ENCODE results near the gene ZNF501. TPM values are rescaled to one million over a fixed set of nuclear protein-coding genes. Genes with fewer than 3 reads are reported as not detected.
A peak's percentile ranks its signal among the peaks of the same experiment; 100 is the strongest.

The ZNF501 gene
- polyA plus RNA-seq, 1 experiment = 3.7 TPM

DNA sequence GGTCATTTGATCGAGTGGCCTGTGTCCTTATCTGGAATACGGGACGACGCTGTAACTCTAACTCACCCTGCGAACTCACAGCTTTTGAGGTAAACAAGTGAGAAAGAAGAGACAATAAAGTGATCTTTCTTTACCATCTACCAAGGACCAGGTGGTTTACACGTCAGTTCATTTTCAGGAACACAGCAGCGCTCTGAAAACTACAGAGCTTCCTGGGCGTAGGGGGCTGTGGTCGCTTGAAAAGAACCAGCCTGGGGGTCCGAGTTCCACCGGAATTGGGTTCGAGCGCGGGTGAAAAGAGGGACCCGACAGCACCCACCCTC, 31.6 kb downstream of the ZNF501 start:
- TF ChIP-seq, protein P1, sequence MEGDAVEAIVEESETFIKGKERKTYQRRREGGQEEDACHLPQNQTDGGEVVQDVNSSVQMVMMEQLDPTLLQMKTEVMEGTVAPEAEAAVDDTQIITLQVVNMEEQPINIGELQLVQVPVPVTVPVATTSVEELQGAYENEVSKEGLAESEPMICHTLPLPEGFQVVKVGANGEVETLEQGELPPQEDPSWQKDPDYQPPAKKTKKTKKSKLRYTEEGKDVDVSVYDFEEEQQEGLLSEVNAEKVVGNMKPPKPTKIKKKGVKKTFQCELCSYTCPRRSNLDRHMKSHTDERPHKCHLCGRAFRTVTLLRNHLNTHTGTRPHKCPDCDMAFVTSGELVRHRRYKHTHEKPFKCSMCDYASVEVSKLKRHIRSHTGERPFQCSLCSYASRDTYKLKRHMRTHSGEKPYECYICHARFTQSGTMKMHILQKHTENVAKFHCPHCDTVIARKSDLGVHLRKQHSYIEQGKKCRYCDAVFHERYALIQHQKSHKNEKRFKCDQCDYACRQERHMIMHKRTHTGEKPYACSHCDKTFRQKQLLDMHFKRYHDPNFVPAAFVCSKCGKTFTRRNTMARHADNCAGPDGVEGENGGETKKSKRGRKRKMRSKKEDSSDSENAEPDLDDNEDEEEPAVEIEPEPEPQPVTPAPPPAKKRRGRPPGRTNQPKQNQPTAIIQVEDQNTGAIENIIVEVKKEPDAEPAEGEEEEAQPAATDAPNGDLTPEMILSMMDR (IDR thresholded peaks at IDR 0.05; ENCODE audit: insufficient read depth, low read depth, low read length) = no peak
- Histone ChIP-seq H3K36me3 (ENCODE audit: control insufficient read depth, insufficient read depth, low read length) (no peaks in the 10 kb centered on the region), H3K27me3 (ENCODE audit: control insufficient read depth, insufficient read depth, low read length) (no peaks in the 10 kb centered on the region), H3K4me3 (ENCODE audit: low read depth, low read length) (peak overlapping the region; percentile 62)
- POLR2A ChIA-PET = interaction anchor here (0.6 kb wide), 1 partner anchor 151 kb away, joined by 3 read pairs; no protein-coding TSS in a partner anchor
- DNase-seq (ENCODE audit: low read depth) = no peak
- CTCF ChIA-PET = no interaction called here

DNA sequence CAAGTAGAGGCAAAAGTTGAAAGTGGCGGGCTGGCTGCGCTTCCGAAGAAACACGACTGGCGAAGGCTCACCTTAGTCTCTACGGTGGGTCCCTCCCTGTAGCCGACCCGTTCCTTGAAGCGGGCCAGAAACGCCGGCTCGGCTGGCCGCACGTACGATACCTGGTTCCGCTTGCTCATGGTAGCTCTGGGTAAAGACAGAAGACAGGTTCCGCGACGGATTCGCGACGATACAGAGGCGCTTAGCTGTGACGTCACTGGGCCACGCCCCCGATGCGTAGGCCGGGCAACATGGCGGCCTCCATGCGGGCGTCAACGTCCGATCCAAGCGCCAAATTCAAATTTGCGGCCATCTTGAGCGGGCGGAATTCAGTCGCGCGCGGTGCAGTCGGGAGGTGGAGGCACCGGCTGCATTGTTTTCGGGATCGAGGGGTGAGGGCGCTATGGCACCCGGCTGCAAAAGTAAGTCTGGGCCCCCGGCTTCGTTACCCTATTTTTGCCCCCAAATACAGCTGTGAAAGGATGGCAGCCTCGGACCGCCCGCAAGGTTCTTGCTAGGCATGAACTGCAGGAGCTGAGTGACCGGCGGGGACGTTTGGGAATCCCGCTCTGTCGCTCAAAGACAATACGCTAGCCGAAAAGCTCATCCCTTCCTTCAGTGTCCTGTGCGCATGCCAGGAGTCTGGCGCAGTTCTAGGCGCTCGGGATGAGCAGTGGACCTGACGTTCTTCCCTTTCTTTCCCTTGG, 32.2 kb downstream of the ZNF501 start, which contains the start of the genes KIAA1143 and KIF15:
KIAA1143 (minus strand) TSS at position 196 of the 746 bp plus-strand sequence; CDS start at position 179, 17 bp downstream.
KIF15 (plus strand) TSS at position 371 of the 746 bp plus-strand sequence; CDS start at position 443, 72 bp downstream.
- peak; percentile 56 for DNase-seq (ENCODE audit: low read depth)
- Histone ChIP-seq H3K27me3 (ENCODE audit: control insufficient read depth, insufficient read depth, low read length) (no peaks in the 10 kb centered on the region), H3K4me3 (ENCODE audit: low read depth, low read length) (peak within 1 kb of the TSS; percentile 62), H3K36me3 (ENCODE audit: control insufficient read depth, insufficient read depth, low read length) (no peaks in the 10 kb centered on the region)
- CTCF ChIA-PET = interaction anchor here (0.9 kb wide), 1 partner anchor 126 kb away, joined by 3 read pairs; no protein-coding TSS in a partner anchor
- POLR2A ChIA-PET = interaction anchor here (0.6 to 0.9 kb wide), 2 partner anchors 189 to 207 kb away, joined by 3 to 5 read pairs; partner anchors contain the start of gene ZKSCAN7
- TF ChIP-seq, protein P1 (IDR thresholded peaks at IDR 0.05; ENCODE audit: insufficient read depth, low read depth, low read length) = no peak

DNA sequence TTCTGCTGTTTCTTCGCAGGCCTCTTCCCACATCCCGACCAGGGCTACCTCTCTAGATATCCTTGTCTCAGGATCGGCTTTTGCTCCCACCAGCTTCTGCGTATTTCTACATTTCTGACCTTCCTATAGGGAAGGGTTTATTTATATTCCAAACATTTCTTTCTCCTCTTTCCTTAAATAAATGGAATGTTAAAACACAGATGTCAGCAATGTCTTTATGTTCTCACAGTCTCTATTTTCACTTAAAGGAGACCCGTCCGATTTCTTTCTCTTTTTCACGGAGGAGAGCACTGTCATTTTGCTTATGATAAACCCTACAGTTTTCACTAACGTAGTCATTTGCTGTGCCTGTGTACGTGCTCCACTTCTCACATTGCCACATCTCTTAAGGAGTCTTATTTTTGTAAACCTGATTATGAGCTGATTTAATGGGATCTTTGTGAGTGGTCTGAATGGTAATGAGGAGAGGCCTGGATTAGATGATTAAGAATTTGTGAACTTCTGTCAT, 32.8 kb downstream of the ZNF501 start:
- no peaks in the 10 kb centered on the region for H3K36me3 ChIP-seq (ENCODE audit: control insufficient read depth, insufficient read depth, low read length)

DNA sequence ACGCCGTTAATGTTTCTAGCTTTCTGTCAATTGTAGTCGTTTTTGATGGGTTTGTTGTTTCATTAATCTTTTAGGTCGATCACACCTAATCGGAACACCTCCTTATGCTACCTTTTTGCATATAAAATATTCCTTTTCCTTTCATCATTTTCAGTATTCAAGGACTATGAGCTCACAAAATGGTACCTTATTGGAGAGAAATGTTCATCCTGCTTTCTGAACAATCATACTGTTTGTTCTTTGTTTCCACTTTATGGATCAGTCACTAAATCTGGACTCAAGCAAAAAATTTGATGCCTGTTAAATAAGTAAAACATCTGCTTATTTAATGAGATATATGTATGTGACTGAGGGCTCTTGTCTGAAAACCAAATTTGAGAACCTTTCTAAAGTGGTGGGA, 33.3 kb downstream of the ZNF501 start:
- ChIA-PET CTCF (interaction anchor here (0.9 kb wide), 1 partner anchor 125 kb away, joined by 3 read pairs; no protein-coding TSS in a partner anchor), POLR2A (no interaction called here)
- no peaks in the 10 kb centered on the region for H3K27me3 ChIP-seq (ENCODE audit: control insufficient read depth, insufficient read depth, low read length)
- peak overlapping the region; percentile 62 for H3K4me3 ChIP-seq (ENCODE audit: low read depth, low read length)
- H3K36me3 ChIP-seq (ENCODE audit: control insufficient read depth, insufficient read depth, low read length) = no peaks in the 10 kb centered on the region
- TF ChIP-seq, protein P1 (IDR thresholded peaks at IDR 0.05; ENCODE audit: insufficient read depth, low read depth, low read length) = no peak
- no peak for DNase-seq (ENCODE audit: low read depth)

More for the DNA sequence above, 32.8 kb downstream of the ZNF501 start:
- TF ChIP-seq, protein P1 (IDR thresholded peaks at IDR 0.05; ENCODE audit: insufficient read depth, low read depth, low read length) = no peak
- ChIA-PET POLR2A (interaction anchor here (0.9 kb wide), 1 partner anchor 207 kb away, joined by 3 read pairs; the partner anchor contains the start of gene ZKSCAN7), CTCF (interaction anchor here (0.9 kb wide), 1 partner anchor 125 kb away, joined by 3 read pairs; no protein-coding TSS in a partner anchor)
- Histone ChIP-seq H3K4me3 (ENCODE audit: low read depth, low read length) (peak overlapping the region; percentile 62), H3K27me3 (ENCODE audit: control insufficient read depth, insufficient read depth, low read length) (no peaks in the 10 kb centered on the region)
- DNase-seq (ENCODE audit: low read depth) = peak; percentile 0

DNA sequence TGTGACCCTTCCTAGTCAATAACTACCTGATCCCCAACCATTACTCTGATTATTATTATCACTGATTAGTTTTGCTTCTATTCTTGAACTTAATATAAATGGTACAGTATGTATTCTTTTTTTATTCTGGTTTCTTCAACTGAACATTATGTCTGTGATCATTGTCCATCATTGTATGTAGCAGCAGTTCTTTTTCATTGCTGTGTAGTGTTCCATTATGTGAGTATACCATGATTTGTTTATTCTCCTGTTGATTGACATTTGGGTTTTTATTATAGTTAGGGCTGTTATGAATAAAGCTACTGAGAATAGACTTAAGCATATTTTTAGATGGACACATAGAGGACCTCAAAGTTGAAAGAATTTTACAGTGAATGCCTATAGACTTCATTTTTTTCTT, 34.8 kb downstream of the ZNF501 start:
- H3K4me3 ChIP-seq (ENCODE audit: low read depth, low read length) = no peak overlapping the region

More for the DNA sequence above, 34.8 kb downstream of the ZNF501 start:
- ChIA-PET CTCF (no interaction called here), POLR2A (no interaction called here)
- no peaks in the 10 kb centered on the region for H3K36me3 ChIP-seq (ENCODE audit: control insufficient read depth, insufficient read depth, low read length)
- DNase-seq (ENCODE audit: low read depth) = no peak
- H3K27me3 ChIP-seq (ENCODE audit: control insufficient read depth, insufficient read depth, low read length) = no peaks in the 10 kb centered on the region
- TF ChIP-seq, protein P1 (IDR thresholded peaks at IDR 0.05; ENCODE audit: insufficient read depth, low read depth, low read length) = no peak

Measured in BJ (cell line).